Measurements from ENCODE around the gene DDX19B. TPM values are rescaled to one million over a fixed set of nuclear protein-coding genes. Genes with fewer than 3 reads are reported as not detected.
"Not testable (repeated sequence)": the region's sequence is repeated elsewhere in the genome, so short reads cannot be mapped to it uniquely, and the experiment has no call there.

Gene DDX19B
- total and polyA plus RNA-seq, 10 donors: 17.5 to 35.3 (median 27.3) TPM

- no peak for DNase-seq
- no peaks in the 10 kb centered on the region for H3K9me3 ChIP-seq
- H3K4me3 ChIP-seq: no peak overlapping the region
- H3K4me1 ChIP-seq: peaks cover 14 to 52% (median 30%) of the 10 kb centered on the region in 6 donors
- no peak overlapping the region for H3K27ac ChIP-seq
- TF ChIP-seq POLR2A (IDR thresholded peaks at IDR 0.05): no peak
- no peak for TF ChIP-seq POLR2AphosphoS5 (IDR thresholded peaks at IDR 0.05)
- no peak for TF ChIP-seq CTCF (IDR thresholded peaks at IDR 0.05 in 8 of 11, conservative IDR thresholded peaks at IDR 0.05 in 3 of 11)
- whole genome bisulfite sequencing, 5 donors: 85 to 93% (median 91%) methylated on average over 2 of the region's 2 CpGs
- no peaks in the 10 kb centered on the region for H3K27me3 ChIP-seq (replicated peaks in 1 of 7)
- intact Hi-C loops (cut with DNase I; ENCODE audit: low total_unique reads): loop anchor here (5.0 kb wide), 1 partner anchor 52 kb away; the partner anchor contains the start of gene DDX19B
- H3K36me3 ChIP-seq: peaks cover under 1 to 60% (median 35%) of the 10 kb centered on the region in 6 donors
These were observed 50.8 kb downstream of the DDX19B start for GRCh38 chr16:70349783-70350182.

GRCh38 chr16:70359552-70359951 is 60.6 kb downstream of the DDX19B start:
- no peaks in the 10 kb centered on the region for H3K4me1 ChIP-seq
- WGBS, 5 donors: 93 to 96% (median 94%) methylated on average over 7 of the region's 7 CpGs
- intact Hi-C loops (cut with DNase I; ENCODE audit: low total_unique reads): no loop called here
- no peak for DNase-seq
- TF ChIP-seq POLR2A (IDR thresholded peaks at IDR 0.05) (no peak), POLR2AphosphoS5 (IDR thresholded peaks at IDR 0.05) (no peak), CTCF (IDR thresholded peaks at IDR 0.05 in 8 of 11, conservative IDR thresholded peaks at IDR 0.05 in 3 of 11) (no peak)
- no peak overlapping the region for H3K27ac ChIP-seq
- H3K9me3 ChIP-seq: no peaks in the 10 kb centered on the region
- no peak overlapping the region for H3K4me3 ChIP-seq
- H3K36me3 ChIP-seq: peaks cover 9 to 100% (median 100%) of the 10 kb centered on the region in 6 donors
- H3K27me3 ChIP-seq (replicated peaks in 1 of 7): no peaks in the 10 kb centered on the region

- no peak for DNase-seq
- Histone ChIP-seq H3K27ac (no peak overlapping the region), H3K9me3 (no peaks in the 10 kb centered on the region), H3K4me3 (no peak overlapping the region), H3K4me1 (no peaks in the 10 kb centered on the region), H3K36me3 (peaks cover 10 to 100% (median 96%) of the 10 kb centered on the region in 6 donors), H3K27me3 (replicated peaks in 1 of 7) (no peaks in the 10 kb centered on the region)
- 79 to 93% (median 84%) methylated on average over 5 of the region's 5 CpGs for WGBS, 5 donors
- TF ChIP-seq POLR2AphosphoS5 (IDR thresholded peaks at IDR 0.05): no peak
- TF ChIP-seq POLR2A (IDR thresholded peaks at IDR 0.05): no peak
- no peak for TF ChIP-seq CTCF (IDR thresholded peaks at IDR 0.05 in 8 of 11, conservative IDR thresholded peaks at IDR 0.05 in 3 of 11)
- intact Hi-C loops (cut with DNase I; ENCODE audit: low total_unique reads): loop anchor here (5.0 kb wide), 1 partner anchor 288 kb away; no protein-coding TSS in a partner anchor
These were observed 65.4 kb downstream of the DDX19B start for GRCh38 chr16:70364399-70364798.

- H3K4me3 ChIP-seq; intact Hi-C loops (cut with DNase I; ENCODE audit: low total_unique reads); DNase-seq; H3K27me3 ChIP-seq (replicated peaks in 1 of 7); H3K9me3 ChIP-seq: not testable (repeated sequence)
- 49 to 65% (median 53%) methylated on average over 10 of the region's 10 CpGs for WGBS, 5 donors
- Histone ChIP-seq H3K27ac (peak overlapping the region in 4 of 8 donors; percentile 31 to 63 (median 50)), H3K36me3 (peaks cover 4 to 98% (median 78%) of the 10 kb centered on the region in 6 donors), H3K4me1 (peaks cover 0 to 10% (median 2%) of the 10 kb centered on the region in 6 donors)
- TF ChIP-seq POLR2AphosphoS5 (IDR thresholded peaks at IDR 0.05) (peak in 2 of 3 donors; percentile 18 to 53), CTCF (IDR thresholded peaks at IDR 0.05 in 8 of 11, conservative IDR thresholded peaks at IDR 0.05 in 3 of 11) (peak in 10 of 11 experiments; percentile 20 to 71 (median 61))
These were observed 71.2 kb downstream of the DDX19B start for GRCh38 chr16:70370145-70370544.
